Stimulated activated memory B cell treated with anti-CD40 and anti-IgM and Interleukin-4, amounts not matched to agents 10 μg/mL and 1 μg/mL and 100 μg/mL, for 72 hours (primary cell): ENCODE measurements around the gene TRMU.
A peak's percentile ranks its signal among the peaks of the same experiment; 100 is the strongest.

Experiments
- ATAC-seq: fragments of 150-1000 bp; cut with Tn5 transposase; 2 replicates; pipeline ENCODE4 v1.10.0; 2021
- H3K27ac Mint-ChIP-seq: one replicate; pipeline ENCODE4 v1.8.0; 2022; ENCODE audit warnings: mild to moderate bottlenecking, mixed read lengths
- H3K27me3 Mint-ChIP-seq: one replicate; pipeline ENCODE4 v1.8.0; 2022; ENCODE audit warnings: mixed read lengths
- H3K36me3 Mint-ChIP-seq: one replicate; pipeline ENCODE4 v1.8.0; 2022; ENCODE audit warnings: mixed read lengths
- H3K4me1 Mint-ChIP-seq: one replicate; pipeline ENCODE4 v1.8.0; 2022; ENCODE audit warnings: mixed read lengths
- H3K4me3 Mint-ChIP-seq: one replicate; pipeline ENCODE4 v1.8.0; 2022; ENCODE audit warnings: mild to moderate bottlenecking, moderate library complexity, mixed read lengths
- H3K9me3 Mint-ChIP-seq: one replicate; pipeline ENCODE4 v1.8.0; 2022; ENCODE audit warnings: mixed read lengths

Gene TRMU

DNA sequence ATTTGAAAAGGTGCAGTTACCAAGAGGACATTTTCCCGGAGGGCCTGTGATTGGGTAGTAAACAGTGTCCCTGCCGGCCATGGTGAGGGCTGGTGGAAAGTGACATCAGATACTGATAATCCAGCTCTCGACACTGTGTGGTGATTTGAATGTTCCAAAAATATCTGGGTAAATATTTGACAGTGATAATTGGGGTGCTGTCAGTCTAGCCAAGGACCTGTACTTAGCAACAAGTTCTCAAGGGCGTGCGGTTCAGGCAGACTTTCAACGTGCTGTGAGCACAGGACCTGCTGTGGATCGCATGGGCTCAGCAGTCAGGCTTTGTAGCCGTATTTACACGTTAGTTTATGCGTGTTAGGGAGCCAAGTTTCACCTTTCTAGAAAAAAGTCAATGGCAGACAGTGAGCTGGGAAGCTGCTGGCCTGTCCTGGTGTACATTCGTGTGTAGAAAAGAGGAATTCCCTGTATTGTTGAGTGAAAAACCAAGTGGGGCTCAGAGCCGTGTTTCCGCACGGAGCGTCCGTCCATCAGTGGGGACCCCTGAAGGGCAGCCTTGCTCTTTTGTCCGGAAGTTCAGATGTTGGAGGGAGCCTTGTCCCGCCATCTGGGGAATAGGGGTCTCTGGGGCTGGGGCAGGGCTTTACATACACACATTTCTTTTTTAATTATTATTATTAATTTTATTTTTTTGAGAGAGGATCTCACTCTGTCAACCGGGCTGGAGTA is 11.3 kb downstream of the TRMU start:
- Mint-ChIP-seq H3K36me3 (peaks cover 89% of the 10 kb centered on the region), H3K27ac (no peak overlapping the region), H3K9me3 (no peaks in the 10 kb centered on the region), H3K4me1 (peaks cover 8% of the 10 kb centered on the region), H3K4me3 (no peak overlapping the region), H3K27me3 (no peaks in the 10 kb centered on the region)
- ATAC-seq = no peak

DNA sequence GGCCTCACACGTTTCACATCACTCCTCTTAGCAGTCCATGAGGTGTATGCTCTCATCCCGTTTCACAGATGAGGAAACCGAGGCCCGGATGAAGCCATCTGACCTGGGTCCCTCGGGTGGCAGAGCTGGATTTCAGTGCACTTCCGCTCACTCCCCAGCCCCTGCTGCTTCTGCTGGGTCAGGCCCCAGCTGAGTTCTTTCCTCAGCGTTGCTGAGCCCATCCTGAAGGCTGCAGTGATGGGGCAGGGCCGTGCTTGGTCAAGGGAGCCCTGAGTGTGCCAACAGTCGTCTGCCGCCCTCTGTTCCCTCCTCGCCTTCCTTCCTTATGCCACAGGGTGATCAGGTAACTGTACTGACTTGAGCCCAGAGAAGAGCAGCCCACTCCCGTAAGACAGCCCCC is 12.1 kb downstream of the TRMU start:
- Mint-ChIP-seq H3K36me3 (peaks cover 89% of the 10 kb centered on the region), H3K4me1 (peaks cover 10% of the 10 kb centered on the region), H3K4me3 (no peak overlapping the region), H3K27me3 (no peaks in the 10 kb centered on the region), H3K27ac (no peak overlapping the region), H3K9me3 (no peaks in the 10 kb centered on the region)
- no peak for ATAC-seq

DNA sequence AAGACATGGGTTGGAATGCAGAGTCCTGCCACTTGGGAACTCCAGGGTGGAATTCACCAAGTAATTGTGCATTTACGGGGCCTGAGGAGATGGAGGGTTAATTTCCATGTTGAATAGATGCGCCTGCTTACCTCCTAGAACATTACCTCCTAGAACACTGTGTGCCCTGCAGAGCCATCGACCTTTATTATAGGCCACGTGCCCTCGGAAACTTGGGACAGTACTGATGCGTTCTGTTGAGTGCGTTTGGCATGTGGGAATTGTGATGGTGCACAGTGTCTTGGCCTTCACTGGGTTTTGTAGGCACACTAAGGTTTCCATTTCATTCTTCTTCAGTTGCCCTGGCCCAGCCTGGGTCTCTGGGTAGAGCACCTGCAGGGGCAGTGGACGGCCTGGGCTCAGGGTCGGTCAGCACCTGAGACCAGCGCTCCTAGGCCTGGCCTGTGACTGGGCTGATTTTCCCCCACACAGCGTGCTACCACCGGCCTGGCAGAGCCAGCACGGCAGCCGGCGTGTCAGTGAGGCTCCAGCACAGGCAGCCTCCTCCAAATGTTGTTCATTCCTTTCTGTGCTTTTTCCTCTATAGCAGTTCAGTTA is 12.7 kb downstream of the TRMU start:
- Mint-ChIP-seq H3K9me3 (no peaks in the 10 kb centered on the region), H3K4me3 (no peak overlapping the region), H3K36me3 (peaks cover 89% of the 10 kb centered on the region), H3K27ac (no peak overlapping the region), H3K4me1 (peaks cover 16% of the 10 kb centered on the region), H3K27me3 (no peaks in the 10 kb centered on the region)
- no peak for ATAC-seq

DNA sequence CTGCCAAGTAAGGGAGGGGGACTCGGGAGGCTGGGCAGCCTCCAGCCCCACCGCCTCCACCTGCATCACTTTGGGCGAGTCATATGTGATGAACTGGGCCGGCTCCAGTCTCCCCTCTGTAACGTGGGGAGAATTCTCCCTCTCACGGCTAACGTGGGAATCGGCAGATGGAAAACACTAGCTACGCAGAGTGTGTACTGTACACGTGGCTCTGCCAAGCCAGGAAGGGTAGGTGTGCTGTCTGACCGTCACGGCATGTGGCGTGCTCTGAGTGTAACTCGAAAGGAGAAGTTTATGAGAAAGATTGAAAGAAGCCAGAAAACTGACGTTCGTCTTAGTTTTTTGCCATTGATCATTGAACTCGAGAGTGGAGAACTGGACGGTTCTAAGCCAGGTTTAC is 13.7 kb downstream of the TRMU start:
- peak; percentile 79 for ATAC-seq
- Mint-ChIP-seq H3K36me3 (peaks cover 88% of the 10 kb centered on the region), H3K27ac (peak overlapping the region; percentile 78), H3K4me3 (no peak overlapping the region), H3K4me1 (peaks cover 23% of the 10 kb centered on the region), H3K27me3 (no peaks in the 10 kb centered on the region), H3K9me3 (no peaks in the 10 kb centered on the region)

DNA sequence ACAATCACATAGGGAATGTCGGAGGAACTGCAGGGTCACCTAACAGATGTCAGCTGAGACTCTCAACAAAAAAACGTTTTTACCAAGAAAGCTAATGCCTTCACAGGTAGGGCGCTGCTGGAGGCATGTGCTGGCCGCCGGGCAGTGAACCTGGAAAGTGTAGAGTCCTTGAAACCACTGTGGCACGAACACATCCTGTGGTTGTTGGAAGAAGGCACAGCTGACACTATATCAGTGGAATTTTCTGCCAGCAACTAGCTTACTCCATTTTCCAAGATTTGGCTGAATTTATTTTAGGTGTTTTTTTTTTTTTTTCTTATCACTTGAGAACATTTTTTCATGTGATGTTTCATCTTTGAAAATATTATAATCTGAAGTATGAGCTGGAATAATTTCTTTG is 14.2 kb downstream of the TRMU start:
- no peaks in the 10 kb centered on the region for H3K27me3 Mint-ChIP-seq
- H3K4me1 Mint-ChIP-seq = peaks cover 23% of the 10 kb centered on the region
- H3K9me3 Mint-ChIP-seq = no peaks in the 10 kb centered on the region
- H3K27ac Mint-ChIP-seq = peak overlapping the region; percentile 78
- no peak for ATAC-seq
- H3K4me3 Mint-ChIP-seq = no peak overlapping the region
- H3K36me3 Mint-ChIP-seq = peaks cover 84% of the 10 kb centered on the region

DNA sequence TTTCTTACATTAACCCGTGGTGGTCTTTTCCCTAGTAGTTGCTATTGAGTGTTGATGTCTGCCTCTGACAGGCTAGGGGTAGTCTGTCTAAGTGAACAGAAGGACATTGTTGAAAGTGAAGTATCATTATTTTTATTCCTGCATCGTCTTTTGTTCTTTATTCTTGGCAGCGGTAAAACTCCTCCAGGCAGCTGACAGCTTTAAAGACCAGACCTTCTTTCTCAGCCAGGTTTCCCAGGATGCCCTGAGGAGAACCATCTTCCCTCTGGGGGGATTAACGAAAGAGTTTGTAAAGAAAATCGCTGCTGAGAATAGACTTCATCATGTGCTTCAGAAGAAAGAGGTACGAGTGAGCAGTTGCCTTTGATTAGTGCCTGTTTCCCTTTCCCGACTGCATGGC is 14.6 kb downstream of the TRMU start:
- peak overlapping the region; percentile 78 for H3K27ac Mint-ChIP-seq
- peaks cover 82% of the 10 kb centered on the region for H3K36me3 Mint-ChIP-seq
- H3K27me3 Mint-ChIP-seq = no peaks in the 10 kb centered on the region
- H3K9me3 Mint-ChIP-seq = no peaks in the 10 kb centered on the region
- peaks cover 24% of the 10 kb centered on the region for H3K4me1 Mint-ChIP-seq
- no peak overlapping the region for H3K4me3 Mint-ChIP-seq
- ATAC-seq = no peak

DNA sequence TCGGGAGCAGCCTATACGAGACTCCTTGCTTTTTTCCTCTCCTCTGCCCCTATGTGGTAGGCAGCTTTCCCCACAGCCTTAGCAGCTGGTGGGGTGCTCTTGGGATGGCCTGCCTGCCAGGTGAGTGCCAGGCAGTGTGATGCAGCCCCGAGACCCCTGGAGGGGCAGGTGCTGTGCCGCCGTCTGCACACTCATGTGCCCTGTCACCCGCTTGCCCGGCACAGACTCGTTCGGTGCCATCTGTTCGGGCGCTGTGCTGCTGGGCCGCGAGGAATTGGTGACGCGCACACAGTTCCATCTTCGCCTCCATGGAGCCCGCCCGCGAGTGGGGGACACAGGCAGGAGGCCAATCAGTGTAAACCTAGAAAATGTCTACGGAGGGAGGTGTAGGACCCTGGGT is 15.1 kb downstream of the TRMU start:
- Mint-ChIP-seq H3K4me3 (no peak overlapping the region), H3K36me3 (peaks cover 84% of the 10 kb centered on the region), H3K27ac (peak overlapping the region; percentile 23), H3K27me3 (no peaks in the 10 kb centered on the region), H3K9me3 (no peaks in the 10 kb centered on the region), H3K4me1 (peaks cover 29% of the 10 kb centered on the region)
- ATAC-seq = no peak

DNA sequence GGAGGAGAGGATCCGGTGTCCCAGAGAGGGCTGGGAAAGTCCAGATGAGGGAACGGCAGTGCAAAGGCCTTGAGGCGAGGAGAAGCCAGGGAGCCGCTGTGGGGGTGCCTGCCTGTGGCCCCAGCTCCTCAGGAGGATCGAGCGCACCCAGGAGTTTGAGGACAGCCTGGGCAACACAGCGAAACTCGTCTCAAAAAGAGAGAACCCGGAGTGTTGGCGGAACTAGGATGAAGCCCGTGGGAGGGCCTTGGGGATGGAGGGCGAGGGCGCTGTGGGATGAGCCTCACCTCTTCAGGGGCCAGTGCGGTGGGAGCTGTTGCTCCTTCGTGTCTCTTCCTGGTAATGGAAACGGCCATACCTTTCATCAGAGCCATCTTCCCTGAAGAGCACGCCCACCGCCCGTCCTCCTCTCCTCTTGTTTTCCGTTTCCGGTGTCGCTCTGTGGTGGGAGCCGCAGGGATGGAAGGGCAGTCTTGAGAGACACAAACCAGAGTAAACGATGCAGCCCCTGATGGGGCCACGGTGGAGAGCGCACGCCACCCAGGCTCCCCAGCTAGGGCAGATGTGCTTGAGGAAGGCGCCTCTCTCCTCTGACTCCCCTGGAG is 15.7 kb downstream of the TRMU start:
- Mint-ChIP-seq H3K36me3 (peaks cover 84% of the 10 kb centered on the region), H3K27me3 (no peaks in the 10 kb centered on the region)

DNA sequence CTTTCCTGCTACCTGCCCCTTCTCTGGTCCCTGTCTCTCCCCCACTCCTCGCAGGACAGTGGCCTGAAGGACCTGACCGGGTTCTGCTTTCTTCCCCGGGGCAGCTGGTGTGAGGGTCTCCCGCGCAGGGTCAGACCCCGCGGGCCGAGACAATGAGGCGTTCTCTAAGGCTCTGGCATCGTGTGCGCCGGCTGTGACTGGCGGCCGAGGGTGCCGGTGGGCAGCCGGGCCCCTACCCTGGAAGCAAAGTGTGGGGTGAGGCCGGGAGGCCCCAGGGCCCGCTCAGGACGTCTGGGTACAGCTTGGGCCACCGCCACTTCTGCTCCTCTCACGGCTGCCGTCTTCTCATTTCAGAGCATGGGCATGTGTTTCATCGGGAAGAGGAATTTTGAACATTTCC is 16.3 kb downstream of the TRMU start:
- H3K4me3 Mint-ChIP-seq = no peak overlapping the region
- H3K4me1 Mint-ChIP-seq = peaks cover 33% of the 10 kb centered on the region
- H3K27me3 Mint-ChIP-seq = no peaks in the 10 kb centered on the region
- ATAC-seq = no peak
- no peak overlapping the region for H3K27ac Mint-ChIP-seq
- H3K36me3 Mint-ChIP-seq = peaks cover 79% of the 10 kb centered on the region
- no peaks in the 10 kb centered on the region for H3K9me3 Mint-ChIP-seq

More for the DNA sequence above, 15.7 kb downstream of the TRMU start:
- peaks cover 33% of the 10 kb centered on the region for H3K4me1 Mint-ChIP-seq
- no peak for ATAC-seq
- no peaks in the 10 kb centered on the region for H3K9me3 Mint-ChIP-seq
- H3K27ac Mint-ChIP-seq = peak overlapping the region; percentile 23
- no peak overlapping the region for H3K4me3 Mint-ChIP-seq

DNA sequence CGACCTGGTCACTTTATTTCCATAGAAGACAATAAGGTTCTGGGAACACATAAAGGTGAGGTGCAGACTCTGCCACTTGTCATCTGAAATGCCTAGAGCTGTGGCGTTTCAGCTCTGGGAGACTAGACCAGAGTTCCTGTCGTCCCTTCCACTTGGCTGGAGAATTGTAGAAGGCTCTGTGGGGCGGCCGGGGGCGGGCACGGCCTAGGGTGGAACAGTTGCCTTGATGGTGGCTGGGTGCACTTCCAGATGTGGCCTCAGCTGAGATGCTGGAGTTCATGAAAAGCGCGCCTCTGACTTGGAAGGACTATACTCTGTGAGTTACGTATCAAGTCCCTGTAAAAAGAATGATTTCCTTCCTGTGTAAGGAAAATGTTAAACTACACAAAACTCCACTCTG is 16.8 kb downstream of the TRMU start:
- Mint-ChIP-seq H3K36me3 (peaks cover 76% of the 10 kb centered on the region), H3K27ac (peak overlapping the region; percentile 42), H3K4me1 (peaks cover 33% of the 10 kb centered on the region), H3K4me3 (no peak overlapping the region), H3K9me3 (no peaks in the 10 kb centered on the region), H3K27me3 (no peaks in the 10 kb centered on the region)
- ATAC-seq = no peak

DNA sequence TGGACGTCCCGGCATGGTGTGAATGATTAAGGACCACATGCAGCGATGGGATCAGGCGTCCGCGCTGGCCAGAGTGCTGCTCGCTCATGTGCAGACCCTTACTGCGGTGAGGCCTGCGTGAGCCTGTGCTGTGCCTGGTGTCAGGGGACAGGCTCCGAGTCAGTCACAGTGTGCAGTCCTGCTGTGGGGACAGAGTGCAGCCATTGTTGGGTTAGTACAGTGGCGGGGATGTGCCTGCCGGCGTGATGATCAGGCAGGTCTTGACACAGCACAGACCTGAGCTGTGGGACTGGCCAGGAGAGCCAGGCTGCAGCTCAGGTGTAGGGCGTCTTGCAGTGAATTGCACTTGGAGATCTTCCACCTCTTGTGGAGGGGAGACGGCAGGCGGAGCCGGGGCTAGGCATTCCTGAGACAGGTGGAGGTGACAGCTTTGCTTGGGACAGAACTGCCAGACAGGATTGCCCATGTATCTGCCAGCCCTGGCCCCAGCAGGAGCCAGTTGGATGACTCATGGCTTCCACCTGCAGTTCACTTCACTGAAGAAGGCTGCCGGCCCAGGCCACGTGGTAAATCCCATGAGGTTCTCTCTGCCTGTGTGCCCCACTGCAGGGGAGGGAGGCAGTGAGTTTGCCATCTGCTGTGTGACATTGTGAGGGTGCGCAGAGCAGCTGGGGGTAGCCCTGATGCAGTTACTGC is 17.3 kb downstream of the TRMU start:
- H3K36me3 Mint-ChIP-seq = peaks cover 75% of the 10 kb centered on the region
- peak overlapping the region; percentile 42 for H3K27ac Mint-ChIP-seq
- no peaks in the 10 kb centered on the region for H3K9me3 Mint-ChIP-seq
- peak; percentile 81 for ATAC-seq
- H3K4me3 Mint-ChIP-seq = no peak overlapping the region
- no peaks in the 10 kb centered on the region for H3K27me3 Mint-ChIP-seq
- peaks cover 33% of the 10 kb centered on the region for H3K4me1 Mint-ChIP-seq

DNA sequence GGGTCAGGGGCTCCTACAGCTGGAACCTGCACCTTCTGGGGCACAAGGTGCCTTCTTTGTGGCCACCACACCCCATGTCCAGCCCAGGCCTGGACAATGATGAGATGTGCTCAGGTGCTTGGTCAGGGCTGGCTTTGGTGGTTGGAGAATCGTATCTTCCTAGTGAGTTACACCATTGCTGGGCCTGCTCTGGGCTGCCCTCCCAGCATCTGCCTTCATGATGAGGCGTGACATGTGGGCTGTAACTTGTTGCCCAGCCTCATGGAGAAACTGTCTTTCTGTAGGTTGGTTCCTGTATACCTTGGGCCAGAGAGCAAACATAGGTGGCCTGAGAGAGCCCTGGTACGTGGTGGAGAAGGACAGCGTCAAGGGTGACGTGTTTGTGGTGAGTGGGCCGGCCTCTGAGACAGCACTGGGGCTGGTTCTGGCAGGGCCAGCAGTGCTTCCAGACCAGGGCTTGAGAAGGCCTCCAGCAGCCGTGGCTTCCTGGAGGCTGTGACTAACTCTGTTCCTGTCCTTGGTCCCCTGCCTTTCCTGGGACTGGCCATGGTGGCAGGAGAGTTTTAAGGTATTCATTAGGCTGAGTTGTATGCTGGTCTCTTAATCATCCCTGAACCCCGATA is 18.1 kb downstream of the TRMU start:
- H3K27me3 Mint-ChIP-seq = no peaks in the 10 kb centered on the region
- no peak overlapping the region for H3K4me3 Mint-ChIP-seq
- H3K27ac Mint-ChIP-seq = peak overlapping the region; percentile 42
- ATAC-seq = no peak
- H3K36me3 Mint-ChIP-seq = peaks cover 75% of the 10 kb centered on the region
- no peaks in the 10 kb centered on the region for H3K9me3 Mint-ChIP-seq
- peaks cover 33% of the 10 kb centered on the region for H3K4me1 Mint-ChIP-seq

DNA sequence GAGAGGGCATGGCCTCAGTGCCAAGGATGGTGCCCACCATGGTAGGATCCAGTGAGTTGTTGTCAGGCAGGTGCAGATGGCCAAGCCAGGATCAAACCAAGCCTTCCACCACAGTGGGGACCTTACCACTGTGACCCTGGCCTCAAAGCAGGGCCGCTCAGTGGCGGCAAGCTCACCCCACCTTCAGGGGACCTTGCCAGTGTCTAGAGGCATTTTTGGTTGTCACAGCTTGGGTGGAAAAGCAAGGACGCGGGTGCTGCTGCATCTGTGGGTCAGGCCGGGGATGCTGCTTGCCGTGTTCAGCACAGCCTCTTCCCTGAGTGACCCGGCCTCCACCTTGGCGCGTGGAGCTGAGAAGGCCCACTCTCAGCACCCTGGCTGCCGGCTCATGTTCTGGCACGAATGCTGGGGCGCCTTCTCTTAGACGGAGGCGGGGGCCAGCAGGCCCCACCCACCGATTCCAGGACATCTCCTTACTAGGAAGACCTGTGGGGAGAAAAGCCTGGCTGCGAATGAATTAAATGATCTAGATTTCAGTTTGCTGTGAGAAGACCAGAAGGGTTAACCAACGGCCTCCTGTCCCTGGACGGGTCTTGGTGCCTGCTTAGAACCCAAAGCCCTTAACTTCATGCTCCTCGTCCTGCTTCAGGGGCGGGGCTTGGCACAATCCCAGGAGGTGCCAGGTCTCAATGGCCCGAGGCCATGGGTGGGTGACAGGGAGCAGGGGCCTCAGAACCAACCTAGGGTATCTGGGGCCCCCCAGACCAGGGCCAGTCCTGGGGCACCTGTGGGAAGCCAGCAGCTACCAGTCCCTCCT is 18.9 kb downstream of the TRMU start:
- ATAC-seq = no peak
- Mint-ChIP-seq H3K36me3 (peaks cover 74% of the 10 kb centered on the region), H3K4me1 (peaks cover 28% of the 10 kb centered on the region), H3K9me3 (no peaks in the 10 kb centered on the region), H3K4me3 (no peak overlapping the region), H3K27me3 (no peaks in the 10 kb centered on the region), H3K27ac (peak overlapping the region; percentile 42)

DNA sequence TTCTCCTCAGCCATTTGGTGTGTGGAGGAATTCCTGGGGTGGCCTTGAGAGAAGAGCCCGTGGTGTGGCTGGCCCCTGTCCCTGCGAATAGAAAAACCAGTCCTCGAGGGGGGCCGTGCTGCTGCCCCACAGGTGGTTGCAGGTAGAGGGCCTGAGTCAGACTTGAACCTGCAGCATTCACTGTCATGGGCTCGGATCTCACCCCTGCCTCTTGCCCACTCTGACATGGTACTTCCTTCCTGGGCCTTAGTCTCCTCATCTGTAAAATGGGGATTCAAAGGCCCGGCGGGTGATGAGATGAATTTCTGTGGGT is 19.4 kb downstream of the TRMU start:
- Mint-ChIP-seq H3K4me1 (peaks cover 24% of the 10 kb centered on the region), H3K4me3 (no peak overlapping the region), H3K9me3 (no peaks in the 10 kb centered on the region), H3K27me3 (no peaks in the 10 kb centered on the region), H3K27ac (peak overlapping the region; percentile 53), H3K36me3 (peaks cover 73% of the 10 kb centered on the region)
- ATAC-seq = no peak
